Bone marrow (tissue), 2 donors: Measurements from ENCODE around the gene SLC9A9.

Experiments
- DNase-seq, 2 donors: peaks; one replicate each; lab custom pipeline; 2025; lab: John Stamatoyannopoulos, UW

The SLC9A9 gene

DNA sequence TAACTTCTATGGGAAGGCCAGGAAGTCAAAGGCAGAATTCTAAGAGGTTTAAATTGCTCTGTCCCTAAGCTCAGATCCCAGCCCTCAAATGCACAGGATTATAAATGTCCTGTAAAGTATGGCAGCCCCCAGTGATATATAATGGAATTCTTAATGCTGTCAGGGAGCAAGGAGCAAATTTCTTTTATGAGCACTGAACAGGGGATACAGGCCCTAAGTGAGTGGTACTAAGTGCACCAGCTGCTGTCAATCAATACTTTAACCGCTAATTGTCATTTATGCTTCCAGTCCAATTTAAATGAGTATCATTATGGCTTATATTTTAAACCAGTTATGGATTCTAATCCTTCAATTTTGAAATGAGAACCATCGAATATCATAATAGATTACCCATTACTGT, 4.7 kb downstream of the SLC9A9 start:
- DNase-seq = no peak

DNA sequence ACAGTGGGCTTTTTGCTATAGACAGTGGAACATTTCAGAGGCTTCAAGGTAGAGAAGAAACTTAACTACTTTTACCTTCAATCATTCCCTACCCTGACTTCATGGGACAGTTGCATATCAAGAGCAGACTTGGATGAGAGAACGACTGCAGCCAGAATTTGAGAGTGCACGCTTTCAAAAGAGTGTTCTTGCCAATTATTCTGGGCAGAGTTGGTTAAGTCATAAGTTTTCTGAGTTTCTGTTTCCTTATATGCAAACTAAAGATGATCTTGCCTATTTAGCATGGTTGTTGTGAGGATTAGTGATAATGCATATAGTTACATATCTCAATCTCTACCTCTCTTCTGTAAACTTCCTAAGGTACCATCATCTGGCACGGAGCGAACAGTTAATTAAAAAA, 7.6 kb downstream of the SLC9A9 start:
- no peak for DNase-seq

DNA sequence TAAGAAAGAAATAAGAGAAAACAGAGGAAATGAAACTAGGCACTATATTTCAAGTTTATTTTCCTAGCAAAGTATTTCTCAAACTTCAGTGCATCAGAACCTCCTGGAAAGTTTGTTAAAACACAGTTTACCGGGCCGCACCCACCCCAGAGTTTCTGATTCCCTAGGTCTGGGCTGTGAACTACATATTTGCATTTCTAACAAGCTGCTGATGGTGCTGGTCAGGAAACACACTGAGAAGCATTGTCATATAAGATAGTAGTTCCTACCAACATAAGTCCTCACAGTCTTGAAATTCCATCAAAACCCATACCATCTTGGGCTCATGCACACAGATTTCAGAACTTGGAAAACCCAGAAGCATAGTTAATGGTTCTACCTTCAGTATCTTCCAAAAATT, 8.3 kb downstream of the SLC9A9 start:
- no peak for DNase-seq

DNA sequence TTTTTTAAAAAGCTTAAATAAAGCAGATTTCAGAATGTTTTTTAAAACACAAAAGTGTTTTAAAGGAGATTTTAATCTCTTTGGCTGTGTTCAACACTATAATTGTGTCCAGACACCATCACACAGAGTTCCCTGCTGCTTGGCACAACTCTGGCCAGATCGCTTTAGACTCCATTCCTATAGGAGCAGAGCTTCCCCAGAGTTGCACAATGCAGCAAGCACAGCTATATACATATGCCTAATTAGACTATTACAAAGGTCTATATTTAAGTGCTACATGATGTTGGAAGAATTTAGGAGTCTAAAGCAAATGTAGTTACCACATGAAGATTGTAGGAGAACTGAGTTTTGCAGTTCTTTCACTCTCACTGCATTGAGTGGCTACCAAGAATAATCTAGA, 11.2 kb downstream of the SLC9A9 start:
- no peak for DNase-seq

DNA sequence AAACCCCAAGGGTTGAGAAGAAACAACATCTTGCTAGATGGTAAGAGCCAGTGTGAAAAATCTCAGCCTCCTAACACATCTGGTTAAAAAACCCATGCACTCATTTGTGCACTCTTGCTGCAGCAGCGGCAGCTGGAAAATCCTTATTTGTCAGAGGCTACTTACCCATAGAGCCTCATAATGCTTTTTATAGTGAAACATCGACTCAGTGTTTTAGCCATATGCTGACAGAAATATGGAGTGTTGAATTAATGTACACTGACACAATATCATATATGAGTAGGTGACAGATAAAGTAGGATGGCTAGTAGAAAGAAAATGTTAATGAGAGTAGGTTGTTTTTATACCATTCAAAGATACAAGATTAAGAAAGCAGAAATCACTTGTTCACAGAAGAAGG, 13.0 kb downstream of the SLC9A9 start:
- DNase-seq = no peak

DNA sequence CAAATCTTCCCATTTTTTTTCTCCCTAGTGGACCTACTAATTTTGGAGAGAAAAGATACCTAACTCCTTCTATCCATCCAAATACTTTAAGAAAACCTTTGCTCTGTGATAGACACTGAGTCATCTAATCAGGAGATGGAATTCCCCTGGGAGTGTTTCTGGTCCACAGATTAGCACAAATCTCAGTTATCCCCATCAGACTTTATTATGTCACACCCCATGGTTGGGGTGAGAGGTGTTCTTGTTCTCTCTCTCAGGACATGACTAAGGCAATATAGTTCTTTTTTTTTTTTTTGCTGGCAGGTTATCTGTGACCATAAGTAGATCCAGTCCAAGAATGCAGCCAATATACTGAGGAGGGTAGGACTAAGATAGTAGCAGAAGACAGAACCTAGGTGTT, 15.8 kb downstream of the SLC9A9 start:
- DNase-seq = no peak

DNA sequence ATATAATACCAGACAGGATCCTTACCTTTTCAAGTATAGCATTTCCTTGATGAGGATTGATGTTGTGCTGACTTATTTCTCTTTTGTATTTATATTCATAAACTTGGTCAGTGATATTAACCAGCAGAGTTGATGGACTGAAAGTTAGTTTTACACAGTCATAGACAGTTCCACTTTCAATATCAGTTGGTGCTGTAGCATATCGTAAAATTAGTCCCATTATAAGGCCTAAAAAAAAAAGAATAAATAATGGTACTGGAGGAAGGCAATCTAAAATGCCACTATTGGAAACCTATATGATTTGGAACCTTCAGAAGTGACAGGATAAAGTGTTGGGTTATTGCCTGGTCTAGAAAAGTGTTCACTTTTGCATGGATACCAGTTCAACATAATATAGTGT, 16.3 kb downstream of the SLC9A9 start:
- no peak for DNase-seq

DNA sequence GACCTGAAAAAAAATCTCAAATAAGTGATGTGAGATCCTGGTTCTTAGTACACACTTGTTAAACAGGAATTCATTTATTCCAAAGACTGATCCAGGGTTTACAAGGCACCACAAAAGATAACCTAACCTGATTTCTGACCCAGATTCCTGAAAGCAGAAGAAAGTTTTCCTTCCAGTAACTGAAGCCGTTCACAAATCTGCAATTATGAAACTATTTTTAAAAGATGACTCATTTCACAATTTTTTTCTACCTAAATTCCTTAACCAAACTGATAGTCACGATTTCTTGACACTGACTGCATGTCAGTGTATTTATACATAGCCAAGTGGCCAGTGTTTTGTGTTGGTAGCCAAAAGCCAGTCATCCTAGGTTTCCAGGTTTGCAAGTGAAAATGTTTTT, 17.1 kb downstream of the SLC9A9 start:
- no peak for DNase-seq

DNA sequence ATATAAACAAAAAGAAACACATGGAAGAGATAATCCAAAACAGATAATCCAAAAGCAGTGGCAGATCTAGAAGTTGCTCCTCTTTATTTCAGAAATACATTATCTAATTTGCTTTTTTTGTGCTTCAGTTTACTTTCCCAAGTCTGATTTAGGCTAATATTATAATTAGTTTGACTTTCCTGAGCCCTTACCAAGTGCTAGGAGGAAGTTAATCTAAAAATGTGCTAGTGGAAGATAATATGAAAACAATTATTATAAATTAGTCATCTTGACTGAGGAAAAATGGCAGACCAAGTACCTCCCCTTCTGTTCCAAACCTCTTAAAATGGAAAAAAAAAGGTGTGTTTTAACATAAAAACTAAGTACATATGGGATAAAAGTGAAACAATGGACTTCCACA, 17.5 kb downstream of the SLC9A9 start:
- no peak for DNase-seq

DNA sequence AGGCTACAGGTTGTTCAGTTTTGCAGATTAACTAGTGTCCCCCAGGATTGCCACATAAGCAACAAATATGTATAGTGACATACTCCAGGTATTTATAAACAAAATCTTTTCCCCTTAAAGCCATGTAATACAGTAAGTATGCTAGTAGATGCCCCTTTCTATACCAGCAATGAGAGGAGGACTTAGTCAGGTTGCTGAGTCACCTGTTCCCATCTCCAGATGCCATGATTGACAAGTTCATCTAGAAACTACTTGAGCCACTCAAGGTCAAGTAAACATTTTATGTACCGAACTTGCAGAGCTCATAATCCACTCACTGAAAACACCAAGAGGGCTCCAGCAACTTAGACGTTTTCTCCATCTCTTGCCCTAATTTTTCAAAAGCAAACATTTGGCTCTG, 18.2 kb downstream of the SLC9A9 start:
- DNase-seq = no peak

DNA sequence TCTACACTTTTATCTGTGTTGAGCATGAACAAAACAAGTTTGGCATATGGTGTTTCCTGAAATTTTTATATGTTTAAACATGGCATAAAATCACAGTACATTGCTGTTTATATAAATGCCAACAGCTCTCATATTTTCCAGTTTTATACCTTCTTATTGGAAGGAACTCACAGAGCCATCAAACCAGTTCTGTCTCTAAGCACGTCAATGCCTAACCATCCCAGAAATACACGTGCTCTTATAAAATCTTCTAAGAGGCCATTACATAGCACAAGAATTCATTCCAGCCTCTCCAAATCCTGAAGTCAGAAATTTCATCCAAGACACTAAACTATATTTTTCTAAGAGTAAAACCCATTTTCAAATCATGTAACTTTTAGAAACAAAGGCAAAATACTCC, 20.8 kb downstream of the SLC9A9 start:
- DNase-seq = no peak

DNA sequence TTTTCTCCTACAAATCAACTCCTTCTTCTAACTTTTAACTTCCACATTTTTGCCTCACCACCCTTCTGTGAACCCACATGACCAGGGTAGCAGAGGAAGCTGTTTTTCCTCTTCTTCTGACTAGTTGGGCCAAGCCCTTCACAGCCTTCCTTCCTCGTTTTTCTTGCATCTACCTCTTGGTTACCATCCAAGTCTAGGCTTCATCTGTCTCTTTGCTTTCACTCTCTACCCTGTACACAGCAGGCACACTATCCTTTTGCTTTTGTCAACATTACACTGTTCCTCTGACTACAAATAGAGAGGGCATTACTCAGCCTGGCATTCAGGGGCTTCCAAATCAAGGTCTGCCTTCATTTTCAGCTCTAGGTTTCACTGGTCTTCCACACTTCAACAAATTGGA, 22.0 kb downstream of the SLC9A9 start:
- no peak for DNase-seq

DNA sequence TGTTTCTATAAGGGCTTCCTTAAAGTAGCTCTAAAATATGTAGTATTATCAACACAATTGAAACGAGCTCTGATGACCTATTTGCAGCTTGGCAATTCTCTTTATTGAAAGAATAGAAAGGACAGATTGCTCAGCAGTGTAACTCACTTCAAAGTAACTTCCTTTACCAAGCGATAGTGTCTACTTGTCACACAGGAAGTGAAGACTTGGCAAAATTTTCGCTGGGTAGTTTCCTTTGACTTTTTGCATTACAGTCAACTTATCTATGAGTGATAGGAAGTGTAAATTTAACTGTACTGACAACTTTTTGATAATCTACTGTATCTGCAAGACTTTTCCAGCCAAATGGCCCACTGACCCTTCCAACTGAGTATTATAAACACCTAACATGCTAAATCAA, 22.8 kb downstream of the SLC9A9 start:
- no peak for DNase-seq

DNA sequence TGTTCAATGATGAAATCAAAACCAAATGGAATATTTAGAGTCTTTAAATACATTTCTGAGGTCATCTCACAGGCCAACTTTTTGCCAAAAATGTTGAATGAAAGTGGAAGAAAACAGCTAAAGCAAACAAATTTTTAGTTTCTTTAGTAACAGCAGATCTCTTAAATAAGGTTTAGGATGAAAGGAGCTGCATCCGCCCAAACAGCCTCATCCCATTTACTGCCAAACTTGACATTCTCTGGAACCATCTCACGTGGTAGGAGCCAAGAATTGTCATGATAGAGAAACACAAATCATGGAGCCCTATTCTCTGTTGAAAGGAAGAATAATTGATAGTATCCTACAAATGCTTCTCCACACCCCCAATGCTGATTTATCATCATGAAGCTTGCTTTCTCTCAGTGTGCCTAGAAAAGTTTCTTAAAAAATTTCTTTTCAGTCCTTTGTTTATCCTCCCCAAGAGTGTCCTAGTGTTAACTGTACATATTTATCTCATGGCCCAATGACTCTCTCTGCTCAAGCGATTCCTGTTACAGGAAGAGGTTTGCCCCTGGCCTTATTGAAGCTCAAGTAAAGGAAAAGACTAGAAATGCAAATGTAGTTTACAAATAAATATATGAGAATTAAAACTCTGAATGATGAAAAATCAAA, 23.4 kb downstream of the SLC9A9 start:
- DNase-seq = no peak

DNA sequence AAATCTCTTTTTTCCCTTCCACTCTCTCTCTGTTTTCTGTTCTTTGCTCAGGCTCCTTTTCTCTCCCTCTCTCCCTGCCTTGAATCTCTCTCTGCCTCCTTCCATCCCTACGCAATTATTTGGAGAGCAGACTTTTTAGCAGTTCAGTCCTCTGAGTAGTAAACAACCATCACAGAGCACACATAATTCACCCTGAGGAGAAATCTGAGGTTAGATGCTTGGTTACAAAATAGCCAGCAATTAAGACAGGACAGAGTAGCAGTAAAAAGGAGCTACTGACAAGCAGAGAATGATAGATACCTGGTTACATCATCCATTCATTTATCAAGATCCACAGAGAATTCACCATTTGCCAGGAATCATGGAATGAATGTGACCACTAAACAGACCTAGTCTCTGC, 25.5 kb downstream of the SLC9A9 start:
- DNase-seq = no peak

DNA sequence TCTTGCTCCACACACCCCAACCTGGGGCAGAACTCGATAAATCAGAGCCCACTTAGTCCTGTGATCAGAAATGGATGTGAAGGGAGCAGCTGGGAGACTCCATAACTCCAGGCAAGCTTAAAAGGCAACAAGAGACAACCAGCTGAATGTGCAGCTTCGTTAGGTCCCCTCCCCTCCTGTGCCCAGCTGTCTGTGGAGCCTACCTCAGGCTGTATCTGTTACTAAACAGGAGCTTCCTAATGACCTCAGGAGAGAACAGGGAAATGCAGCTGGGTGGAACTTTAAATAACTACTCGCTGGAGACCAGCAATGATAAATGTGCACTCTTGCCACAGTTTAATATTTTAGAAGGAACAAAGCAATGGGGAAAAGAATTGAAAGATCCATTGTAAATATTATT, 25.9 kb downstream of the SLC9A9 start:
- no peak for DNase-seq

DNA sequence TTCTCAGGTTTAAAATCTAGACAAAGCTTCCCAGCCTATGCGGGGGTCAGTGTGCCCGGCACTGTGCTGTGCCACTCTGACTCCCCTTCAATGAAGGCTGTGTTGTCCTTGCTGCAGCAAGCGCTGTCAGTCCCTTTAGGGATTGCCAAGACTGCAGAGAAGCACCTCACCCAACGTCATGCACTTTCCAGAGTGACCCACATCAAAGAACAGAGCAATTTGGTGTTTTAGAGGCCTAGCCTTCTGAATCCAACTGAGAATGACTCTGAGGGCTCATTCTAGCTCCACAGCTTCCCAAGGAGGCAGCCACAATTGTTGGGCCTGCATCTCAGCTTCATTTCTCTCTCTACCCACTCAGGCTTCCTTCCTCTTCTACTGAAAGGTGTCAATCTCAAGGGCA, 26.4 kb downstream of the SLC9A9 start:
- DNase-seq = no peak

DNA sequence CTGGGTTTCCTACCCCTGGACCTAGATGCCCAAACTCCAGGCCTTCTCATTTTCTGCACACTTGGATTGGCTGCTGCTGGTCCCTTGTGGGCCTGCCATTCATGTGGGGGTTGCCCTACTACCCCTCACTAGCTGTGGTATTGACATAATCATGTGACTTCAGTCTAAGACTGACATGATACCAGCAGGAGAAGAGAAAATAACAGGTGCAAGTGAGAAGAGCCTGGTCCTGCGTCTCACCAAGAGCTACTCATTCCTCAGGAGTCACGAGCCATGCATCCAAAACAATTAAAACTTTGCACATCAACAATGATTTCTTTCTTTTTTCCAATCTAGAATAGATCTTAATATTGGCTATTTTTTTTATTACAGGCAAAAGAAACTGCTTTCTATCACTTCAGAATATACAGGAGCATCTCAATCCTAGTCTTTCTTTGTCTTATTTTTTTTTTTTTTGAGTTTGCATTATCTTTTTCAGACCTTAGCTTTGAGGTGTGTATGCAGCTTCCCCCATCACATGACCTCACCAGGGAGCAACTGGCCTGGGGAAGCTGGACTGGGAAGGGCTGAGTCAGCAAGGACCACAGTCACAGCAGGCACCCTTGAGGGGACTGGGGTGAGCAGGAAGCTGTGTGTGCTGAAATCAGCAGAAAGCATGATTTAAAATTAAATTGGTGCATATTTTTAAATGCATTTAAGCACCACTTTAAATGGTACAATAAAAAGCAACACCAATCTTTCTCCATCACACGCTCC, 27.6 kb downstream of the SLC9A9 start:
- no peak for DNase-seq

DNA sequence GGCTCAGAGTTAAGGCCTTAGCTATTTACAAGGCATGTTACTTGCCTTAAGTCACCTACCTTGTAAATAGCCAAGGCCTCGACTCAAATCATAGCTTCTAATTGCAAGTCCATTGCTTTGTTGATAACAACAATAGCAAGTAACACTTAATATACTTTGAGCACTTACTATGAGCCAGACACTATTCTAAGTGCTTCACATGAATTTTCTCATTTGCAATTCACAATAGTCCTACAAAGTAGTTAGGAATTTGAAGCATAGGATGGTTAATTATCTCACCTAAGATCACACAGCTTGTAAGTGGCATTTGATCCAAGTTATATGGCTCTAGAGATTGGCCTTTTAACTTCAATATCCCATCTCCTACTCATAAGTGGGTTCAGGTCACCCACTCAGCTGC, 28.4 kb downstream of the SLC9A9 start:
- no peak for DNase-seq

DNA sequence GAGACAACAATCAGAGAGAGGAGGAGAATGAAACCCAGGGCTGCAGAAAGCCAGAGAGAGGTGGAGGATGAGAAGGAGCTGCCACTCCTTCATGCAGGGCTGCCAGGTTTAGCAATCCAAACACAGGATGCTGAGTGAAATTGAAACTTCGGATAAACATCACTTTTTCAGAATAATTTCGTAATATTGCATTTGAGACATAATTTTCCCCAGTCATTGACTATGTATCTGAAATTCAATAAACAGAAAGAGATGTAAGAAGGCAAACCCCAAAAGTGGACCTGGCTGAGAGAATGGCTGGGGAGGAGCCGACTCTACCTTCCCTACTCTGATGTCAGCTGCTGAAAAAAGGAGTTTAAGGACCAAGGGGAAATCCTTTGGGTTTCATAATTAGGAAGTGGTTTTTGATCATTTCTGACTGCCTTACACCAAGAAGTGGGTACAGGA, 33.8 kb downstream of the SLC9A9 start:
- no peak for DNase-seq

DNA sequence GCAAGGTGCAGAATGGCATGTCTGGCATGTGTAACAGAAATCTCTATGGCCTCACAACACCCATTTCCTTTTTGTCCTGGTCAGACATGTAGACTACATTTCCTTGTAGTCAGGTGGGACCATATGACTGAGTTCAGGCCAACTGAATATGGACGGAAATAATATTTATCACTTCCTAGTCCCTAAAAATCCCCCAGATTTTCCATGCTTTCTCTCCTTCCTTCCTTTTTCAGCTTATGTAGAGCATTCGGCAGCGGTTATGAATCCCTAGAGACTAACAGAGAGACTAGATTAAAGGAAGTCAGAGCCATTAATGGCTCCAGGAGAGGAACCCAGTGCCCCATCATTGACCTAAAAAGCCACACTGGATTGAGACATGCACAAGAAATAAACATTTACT, 35.8 kb downstream of the SLC9A9 start:
- no peak for DNase-seq

DNA sequence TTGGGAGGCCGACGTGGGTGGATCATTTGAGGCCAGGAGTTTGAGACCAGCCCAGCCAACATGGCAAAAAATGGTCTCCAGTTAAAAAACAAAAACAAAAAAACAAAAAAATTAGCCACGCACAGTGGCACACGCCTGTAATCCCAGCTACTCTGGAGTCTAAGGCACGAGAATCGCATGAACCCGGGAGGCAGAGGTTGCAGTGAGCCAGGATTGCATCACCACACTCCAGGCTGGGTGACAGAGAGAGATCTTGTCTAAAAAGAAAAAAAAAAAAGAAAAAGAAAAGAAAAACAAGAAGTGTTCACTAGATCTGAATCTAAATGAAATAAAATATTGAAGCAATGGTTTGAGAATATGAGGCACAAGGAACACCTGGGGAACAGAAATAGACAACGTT, 36.7 kb downstream of the SLC9A9 start:
- DNase-seq = no peak

DNA sequence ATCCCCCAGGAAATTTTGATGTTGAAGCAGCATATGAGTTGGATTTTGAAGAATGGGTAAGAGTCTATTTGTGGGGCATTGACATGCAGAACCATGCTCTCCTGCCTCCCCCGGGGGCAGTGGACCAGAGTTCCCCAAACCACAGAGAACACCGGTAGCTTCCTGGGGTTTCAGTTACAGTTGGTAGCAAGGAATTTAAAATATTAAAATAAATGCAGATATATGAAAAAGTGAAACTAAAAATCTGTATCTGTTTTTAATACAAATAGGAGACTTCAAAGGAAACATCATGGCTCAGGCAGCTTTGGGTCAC, 37.4 kb downstream of the SLC9A9 start:
- no peak for DNase-seq
